ENCODE data around the gene TEAD4.
A peak's percentile ranks its signal among the peaks of the same experiment; 100 is the strongest.

Gene TEAD4

GRCh38 chr12:3032770-3033538, 73.8 kb downstream of the TEAD4 start:
- TF ChIP-seq, protein P1, sequence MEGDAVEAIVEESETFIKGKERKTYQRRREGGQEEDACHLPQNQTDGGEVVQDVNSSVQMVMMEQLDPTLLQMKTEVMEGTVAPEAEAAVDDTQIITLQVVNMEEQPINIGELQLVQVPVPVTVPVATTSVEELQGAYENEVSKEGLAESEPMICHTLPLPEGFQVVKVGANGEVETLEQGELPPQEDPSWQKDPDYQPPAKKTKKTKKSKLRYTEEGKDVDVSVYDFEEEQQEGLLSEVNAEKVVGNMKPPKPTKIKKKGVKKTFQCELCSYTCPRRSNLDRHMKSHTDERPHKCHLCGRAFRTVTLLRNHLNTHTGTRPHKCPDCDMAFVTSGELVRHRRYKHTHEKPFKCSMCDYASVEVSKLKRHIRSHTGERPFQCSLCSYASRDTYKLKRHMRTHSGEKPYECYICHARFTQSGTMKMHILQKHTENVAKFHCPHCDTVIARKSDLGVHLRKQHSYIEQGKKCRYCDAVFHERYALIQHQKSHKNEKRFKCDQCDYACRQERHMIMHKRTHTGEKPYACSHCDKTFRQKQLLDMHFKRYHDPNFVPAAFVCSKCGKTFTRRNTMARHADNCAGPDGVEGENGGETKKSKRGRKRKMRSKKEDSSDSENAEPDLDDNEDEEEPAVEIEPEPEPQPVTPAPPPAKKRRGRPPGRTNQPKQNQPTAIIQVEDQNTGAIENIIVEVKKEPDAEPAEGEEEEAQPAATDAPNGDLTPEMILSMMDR (conservative IDR thresholded peaks at IDR 0.05; ENCODE audit: low read length) = no peak
- no peak for DNase-seq (ENCODE audit: low read depth)
- H3K4me3 ChIP-seq (ENCODE audit: low read length) = no peak overlapping the region

DNA sequence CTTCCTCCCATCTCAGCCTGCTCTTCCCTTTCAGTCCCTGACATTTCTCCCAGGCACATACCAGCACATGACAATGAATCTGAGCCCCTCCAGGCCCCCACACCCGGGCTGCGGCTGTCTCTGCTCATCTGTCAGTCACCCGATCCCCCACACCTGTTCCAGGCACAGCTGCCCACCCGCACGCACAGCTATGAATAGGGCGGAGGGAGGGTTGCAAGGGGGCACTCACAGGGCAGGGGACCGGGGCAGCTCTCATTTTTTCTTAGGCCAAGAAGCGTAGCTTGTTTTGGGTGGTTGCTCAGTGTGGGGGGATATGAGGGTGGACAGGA, 74.3 kb downstream of the TEAD4 start:
- DNase-seq (ENCODE audit: low read depth) = no peak
- H3K4me3 ChIP-seq (ENCODE audit: low read length) = no peak overlapping the region
- TF ChIP-seq, protein P1 (conservative IDR thresholded peaks at IDR 0.05; ENCODE audit: low read length) = no peak

GRCh38 chr12:3034067-3034750, 75.0 kb downstream of the TEAD4 start:
- DNase-seq (ENCODE audit: low read depth) = peak; percentile 63
- H3K4me3 ChIP-seq (ENCODE audit: low read length) = no peak overlapping the region
- TF ChIP-seq, protein P1 (conservative IDR thresholded peaks at IDR 0.05; ENCODE audit: low read length) = peak; percentile 74

DNA sequence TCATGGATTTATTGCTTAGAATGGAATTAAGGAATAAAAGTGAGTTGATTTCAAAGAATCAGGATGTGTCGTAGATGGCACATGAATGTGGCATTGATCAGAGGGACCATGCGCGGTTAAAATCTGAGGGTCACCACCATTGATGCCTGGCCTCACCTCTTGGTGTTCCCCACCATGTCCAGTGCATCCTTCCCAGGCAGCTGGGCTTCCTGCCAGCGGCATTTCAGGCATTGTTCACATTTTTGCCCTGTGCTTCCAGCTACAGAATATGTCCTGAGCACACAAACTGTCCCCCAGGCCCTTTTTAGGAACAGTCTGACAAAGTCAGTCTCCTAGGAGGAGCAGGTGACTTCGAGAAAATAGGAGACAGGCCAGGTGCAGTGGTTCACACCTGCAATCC, 76.0 kb downstream of the TEAD4 start:
- DNase-seq (ENCODE audit: low read depth) = peak; percentile 51
- no peak overlapping the region for H3K4me3 ChIP-seq (ENCODE audit: low read length)
- TF ChIP-seq, protein P1 (conservative IDR thresholded peaks at IDR 0.05; ENCODE audit: low read length) = no peak

- TF ChIP-seq, protein P1 (conservative IDR thresholded peaks at IDR 0.05; ENCODE audit: low read length) = peak; percentile 50
- DNase-seq (ENCODE audit: low read depth) = no peak
These were observed 76.9 kb downstream of the TEAD4 start for GRCh38 chr12:3035815-3036702.

DNA sequence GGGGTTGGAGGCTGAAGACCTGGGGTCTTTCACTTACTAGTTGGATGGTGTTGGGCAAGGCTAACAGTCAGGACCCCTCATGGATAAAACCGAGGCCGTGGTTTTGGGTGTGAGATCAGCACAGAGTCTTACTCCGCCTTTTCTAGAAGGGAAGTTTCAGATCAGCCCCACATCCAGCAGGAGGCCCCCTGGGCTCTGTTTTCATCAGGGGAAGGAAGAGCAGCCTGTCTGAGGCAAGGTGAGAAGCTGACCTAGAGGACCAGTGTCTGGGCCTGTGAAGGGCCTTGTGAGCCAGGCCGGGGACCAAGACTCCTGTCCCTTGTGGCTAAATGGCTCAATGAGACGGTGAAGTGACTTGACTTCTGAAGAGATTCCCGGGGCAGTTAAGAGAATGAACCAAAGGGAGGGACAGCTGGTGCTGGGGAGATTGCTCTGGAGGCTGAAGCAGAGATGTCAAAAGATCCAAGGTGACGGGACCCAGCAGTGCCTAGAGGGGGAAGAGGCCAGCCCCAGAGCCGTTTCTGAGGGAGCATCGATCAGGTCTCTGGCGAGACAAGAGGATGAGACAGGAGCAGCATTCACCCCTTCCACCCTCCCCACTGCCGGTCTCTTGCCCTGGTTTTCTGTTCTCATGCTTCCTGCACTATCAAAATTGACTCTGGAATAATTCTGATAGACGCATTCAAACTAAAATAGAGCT, 77.9 kb downstream of the TEAD4 start:
- H3K4me3 ChIP-seq (ENCODE audit: low read length) = no peak overlapping the region
- TF ChIP-seq, protein P1 (conservative IDR thresholded peaks at IDR 0.05; ENCODE audit: low read length) = no peak
- DNase-seq (ENCODE audit: low read depth) = no peak

More at GRCh38 chr12:3035815-3036702, 76.9 kb downstream of the TEAD4 start:
- H3K4me3 ChIP-seq (ENCODE audit: low read length) = no peak overlapping the region

All from AG10803 (cell line).